ENCODE data around the gene KCNJ10.

- TF ChIP-seq CTCF (conservative IDR thresholded peaks at IDR 0.05; ENCODE audit: low read length), result no peak
- no peak for TF ChIP-seq EZH2phosphoT487 (IDR thresholded peaks at IDR 0.05; ENCODE audit: borderline replicate concordance)
These were observed 73.3 kb downstream of the KCNJ10 start for GRCh38 chr1:159996653-159997052.
